GM19438 (cell line): ENCODE measurements around the gene STAB2.

ENCODE experiments used
- ATAC-seq: cut with Tn5 transposase; IDR thresholded peaks from one replicate; pipeline ENCODE4 v1.9.1; 2021; ENCODE audit warnings: low read depth; ENCODE audit not compliant: unreplicated experiment

Gene STAB2

GRCh38 chr12:103735291-103735690 is 148.2 kb downstream of the STAB2 start:
- ATAC-seq, result no peak

- ATAC-seq, result no peak
These were observed 149.5 kb downstream of the STAB2 start for GRCh38 chr12:103736572-103736971.

GRCh38 chr12:103737881-103738280 is 150.8 kb downstream of the STAB2 start:
- ATAC-seq, result no peak

- no peak for ATAC-seq
These were observed 155.4 kb downstream of the STAB2 start for GRCh38 chr12:103742349-103742932.

GRCh38 chr12:103743788-103744187 is 156.7 kb downstream of the STAB2 start:
- no peak for ATAC-seq

GRCh38 chr12:103745962-103746361 is 158.9 kb downstream of the STAB2 start:
- no peak for ATAC-seq

GRCh38 chr12:103748002-103748401 is 160.9 kb downstream of the STAB2 start:
- ATAC-seq, result no peak

- no peak for ATAC-seq
These were observed 161.8 kb downstream of the STAB2 start for GRCh38 chr12:103748875-103749274.

GRCh38 chr12:103751171-103751570 is 164.1 kb downstream of the STAB2 start:
- ATAC-seq, result no peak

- no peak for ATAC-seq
These were observed 164.5 kb downstream of the STAB2 start for GRCh38 chr12:103751600-103751999.

GRCh38 chr12:103755425-103755824 is 168.4 kb downstream of the STAB2 start:
- ATAC-seq, result no peak

- no peak for ATAC-seq
These were observed 169.4 kb downstream of the STAB2 start for GRCh38 chr12:103756443-103756842.

- ATAC-seq, result no peak
These were observed 170.2 kb downstream of the STAB2 start for GRCh38 chr12:103757248-103757647.

- no peak for ATAC-seq
These were observed 171.4 kb downstream of the STAB2 start for GRCh38 chr12:103758310-103759089.

GRCh38 chr12:103762473-103762872 is 175.4 kb downstream of the STAB2 start:
- ATAC-seq, result no peak

GRCh38 chr12:103765322-103765721 is 178.2 kb downstream of the STAB2 start:
- no peak for ATAC-seq

GRCh38 chr12:103766028-103766427 is 179.0 kb downstream of the STAB2 start:
- ATAC-seq, result no peak

- ATAC-seq, result no peak
These were observed 181.5 kb downstream of the STAB2 start for GRCh38 chr12:103768467-103769123.

GRCh38 chr12:103769240-103769945 is 182.3 kb downstream of the STAB2 start:
- no peak for ATAC-seq

GRCh38 chr12:103771466-103771865 is 184.4 kb downstream of the STAB2 start:
- no peak for ATAC-seq
